ENCODE results near the gene ZNF14.
"Not testable (repeated sequence)": the region's sequence is repeated elsewhere in the genome, so short reads cannot be mapped to it uniquely, and the experiment has no call there.

Gene ZNF14

DNA sequence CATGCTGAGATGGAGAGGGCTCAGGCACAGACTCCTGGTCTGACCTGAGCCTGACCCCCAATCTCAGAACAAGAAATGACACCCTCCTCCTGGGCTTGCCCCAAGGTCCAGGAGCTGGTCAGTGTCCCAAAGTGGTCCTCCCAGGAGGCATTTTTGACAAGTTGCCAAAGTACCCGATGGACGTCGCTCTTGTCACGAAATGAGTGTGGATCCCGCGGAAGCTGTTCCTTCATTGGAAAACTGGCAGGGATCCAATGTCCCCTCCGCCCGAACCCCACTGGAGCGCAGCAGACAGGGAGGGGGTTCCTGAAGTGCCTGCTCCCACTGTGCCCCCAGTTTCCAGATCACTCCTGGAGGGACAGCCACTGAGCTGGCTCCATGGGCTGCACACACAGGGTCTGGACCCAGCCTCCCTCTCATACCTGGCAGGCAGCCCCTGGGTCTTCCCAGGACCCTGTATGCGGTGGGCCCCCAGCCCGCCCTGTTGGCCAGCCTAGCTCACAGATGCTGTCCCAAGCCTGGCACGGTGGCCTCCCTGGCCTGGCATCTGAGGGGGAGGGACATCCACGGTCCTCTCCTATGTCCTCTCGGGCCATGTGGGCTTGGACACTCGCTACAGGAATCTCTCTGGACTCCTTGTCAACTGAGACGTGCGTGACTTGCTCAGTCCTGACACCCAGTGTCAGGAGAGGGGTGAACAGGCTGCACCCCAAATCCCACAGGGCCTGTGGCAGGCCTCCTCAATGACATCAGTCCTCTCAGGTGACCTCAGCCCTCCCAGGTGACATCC, 12.8 kb upstream of the ZNF14 start:
- H3K9me3 ChIP-seq (ENCODE audit: control insufficient read depth, insufficient read depth, low read length): no peaks in the 10 kb centered on the region
- H3K4me1 ChIP-seq (ENCODE audit: control insufficient read depth, low read length): no peaks in the 10 kb centered on the region
- no peaks in the 10 kb centered on the region for H3F3A ChIP-seq (ENCODE audit: control insufficient read depth, insufficient read depth)
- H3K27me3 ChIP-seq (ENCODE audit: control insufficient read depth, low read length): no peaks in the 10 kb centered on the region
- no peak overlapping the region for H3K27ac ChIP-seq (ENCODE audit: low read depth, low read length)
- no peaks in the 10 kb centered on the region for H3K9me2 ChIP-seq (replicated peaks; ENCODE audit: control insufficient read depth, low read length)
- H3K4me3 ChIP-seq (ENCODE audit: low read length): no peak overlapping the region
- H3K79me2 ChIP-seq (ENCODE audit: control insufficient read depth, low read length): no peaks in the 10 kb centered on the region
- no peaks in the 10 kb centered on the region for H4K20me1 ChIP-seq (ENCODE audit: control insufficient read depth, insufficient read depth, low read depth, low read length)
- no peaks in the 10 kb centered on the region for H3K36me3 ChIP-seq (ENCODE audit: control insufficient read depth, low read length)
- H3K4me2 ChIP-seq (ENCODE audit: low read length): no peak overlapping the region
- TF ChIP-seq, protein P1, sequence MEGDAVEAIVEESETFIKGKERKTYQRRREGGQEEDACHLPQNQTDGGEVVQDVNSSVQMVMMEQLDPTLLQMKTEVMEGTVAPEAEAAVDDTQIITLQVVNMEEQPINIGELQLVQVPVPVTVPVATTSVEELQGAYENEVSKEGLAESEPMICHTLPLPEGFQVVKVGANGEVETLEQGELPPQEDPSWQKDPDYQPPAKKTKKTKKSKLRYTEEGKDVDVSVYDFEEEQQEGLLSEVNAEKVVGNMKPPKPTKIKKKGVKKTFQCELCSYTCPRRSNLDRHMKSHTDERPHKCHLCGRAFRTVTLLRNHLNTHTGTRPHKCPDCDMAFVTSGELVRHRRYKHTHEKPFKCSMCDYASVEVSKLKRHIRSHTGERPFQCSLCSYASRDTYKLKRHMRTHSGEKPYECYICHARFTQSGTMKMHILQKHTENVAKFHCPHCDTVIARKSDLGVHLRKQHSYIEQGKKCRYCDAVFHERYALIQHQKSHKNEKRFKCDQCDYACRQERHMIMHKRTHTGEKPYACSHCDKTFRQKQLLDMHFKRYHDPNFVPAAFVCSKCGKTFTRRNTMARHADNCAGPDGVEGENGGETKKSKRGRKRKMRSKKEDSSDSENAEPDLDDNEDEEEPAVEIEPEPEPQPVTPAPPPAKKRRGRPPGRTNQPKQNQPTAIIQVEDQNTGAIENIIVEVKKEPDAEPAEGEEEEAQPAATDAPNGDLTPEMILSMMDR (IDR thresholded peaks at IDR 0.05; ENCODE audit: low read depth, low read length, poor library complexity, severe bottlenecking): no peak
- TF ChIP-seq EZH2phosphoT487 (IDR thresholded peaks at IDR 0.05; ENCODE audit: borderline replicate concordance, low read length): no peak

DNA sequence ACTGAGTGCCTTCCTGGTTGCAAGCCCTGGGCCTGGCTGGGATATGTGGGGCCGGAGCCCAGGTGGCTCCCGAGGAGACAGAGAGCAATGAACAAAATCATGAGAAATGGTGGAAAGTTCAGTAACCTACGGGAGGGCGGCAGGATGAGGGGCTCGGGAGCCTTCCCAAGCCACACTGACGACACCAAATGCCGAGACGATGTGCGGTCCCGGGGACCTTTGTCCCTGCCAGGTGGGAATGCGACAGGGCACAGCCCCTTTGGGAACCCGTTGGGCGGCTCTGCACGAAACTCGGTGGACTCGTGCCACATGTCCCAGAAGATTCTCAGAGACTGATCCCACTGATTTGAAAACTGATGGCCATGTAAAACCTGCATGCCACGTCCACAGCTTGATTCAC, 11.7 kb upstream of the ZNF14 start:
- Histone ChIP-seq H3K79me2 (ENCODE audit: control insufficient read depth, low read length) (no peaks in the 10 kb centered on the region), H3K9me3 (ENCODE audit: control insufficient read depth, insufficient read depth, low read length) (no peaks in the 10 kb centered on the region), H3F3A (ENCODE audit: control insufficient read depth, insufficient read depth) (no peaks in the 10 kb centered on the region), H3K4me1 (ENCODE audit: control insufficient read depth, low read length) (no peaks in the 10 kb centered on the region), H3K4me2 (ENCODE audit: low read length) (no peak overlapping the region), H3K9me2 (replicated peaks; ENCODE audit: control insufficient read depth, low read length) (no peaks in the 10 kb centered on the region), H3K36me3 (ENCODE audit: control insufficient read depth, low read length) (no peaks in the 10 kb centered on the region), H3K27me3 (ENCODE audit: control insufficient read depth, low read length) (no peaks in the 10 kb centered on the region), H3K4me3 (ENCODE audit: low read length) (no peak overlapping the region), H4K20me1 (ENCODE audit: control insufficient read depth, insufficient read depth, low read depth, low read length) (no peaks in the 10 kb centered on the region), H3K27ac (ENCODE audit: low read depth, low read length) (no peak overlapping the region)
- TF ChIP-seq EZH2phosphoT487 (IDR thresholded peaks at IDR 0.05; ENCODE audit: borderline replicate concordance, low read length): no peak
- TF ChIP-seq, protein P1 (IDR thresholded peaks at IDR 0.05; ENCODE audit: low read depth, low read length, poor library complexity, severe bottlenecking): no peak

DNA sequence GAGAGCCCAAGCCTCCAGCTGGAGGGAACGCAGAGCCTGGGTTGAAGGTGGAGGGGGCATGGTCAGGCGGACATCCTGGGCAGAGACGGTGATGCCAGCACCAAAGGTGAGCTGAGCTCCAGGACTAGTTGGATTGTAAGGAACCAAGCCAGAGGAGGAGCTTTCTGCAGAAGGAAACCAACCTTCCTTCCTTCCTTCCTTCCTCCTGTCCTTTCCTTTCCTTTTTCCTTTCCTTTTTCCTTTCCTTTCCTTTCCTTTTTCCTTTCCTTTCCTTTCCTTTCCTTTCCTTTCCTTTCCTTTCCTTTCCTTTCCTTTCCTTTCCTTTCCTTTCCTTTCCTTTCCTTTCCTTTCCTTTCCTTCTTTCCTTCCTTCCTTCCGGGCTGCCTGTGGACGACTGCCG, 11.0 kb upstream of the ZNF14 start:
- not testable (repeated sequence) for H3K9me2 ChIP-seq (replicated peaks; ENCODE audit: control insufficient read depth, low read length); H4K20me1 ChIP-seq (ENCODE audit: control insufficient read depth, insufficient read depth, low read depth, low read length); H3K36me3 ChIP-seq (ENCODE audit: control insufficient read depth, low read length); H3F3A ChIP-seq (ENCODE audit: control insufficient read depth, insufficient read depth); H3K9me3 ChIP-seq (ENCODE audit: control insufficient read depth, insufficient read depth, low read length); H3K4me2 ChIP-seq (ENCODE audit: low read length); H3K4me3 ChIP-seq (ENCODE audit: low read length); H3K27me3 ChIP-seq (ENCODE audit: control insufficient read depth, low read length); H3K4me1 ChIP-seq (ENCODE audit: control insufficient read depth, low read length); H3K79me2 ChIP-seq (ENCODE audit: control insufficient read depth, low read length); H3K27ac ChIP-seq (ENCODE audit: low read depth, low read length)

DNA sequence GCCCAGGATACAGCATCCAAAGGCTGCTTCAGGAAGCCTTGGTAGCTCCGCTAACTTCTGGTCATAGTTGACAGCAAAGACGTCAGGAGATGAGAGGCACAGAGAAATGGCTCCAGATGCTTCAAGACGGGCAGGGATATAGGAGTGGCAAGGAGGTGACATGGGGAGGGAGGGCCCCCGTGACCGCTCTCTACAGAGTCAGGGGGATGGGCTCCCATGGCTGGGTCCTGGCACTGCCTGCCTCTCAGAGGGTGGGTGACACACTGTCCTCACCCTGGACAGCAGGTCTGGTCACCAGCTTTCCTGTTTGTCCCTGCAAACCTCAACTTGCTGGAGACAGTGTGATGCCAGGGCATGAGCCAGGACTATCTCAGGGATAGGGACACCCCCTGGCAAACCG, 10.3 kb upstream of the ZNF14 start:
- no peaks in the 10 kb centered on the region for H3K9me3 ChIP-seq (ENCODE audit: control insufficient read depth, insufficient read depth, low read length)
- H3K27me3 ChIP-seq (ENCODE audit: control insufficient read depth, low read length): no peaks in the 10 kb centered on the region
- H4K20me1 ChIP-seq (ENCODE audit: control insufficient read depth, insufficient read depth, low read depth, low read length): no peaks in the 10 kb centered on the region
- no peak overlapping the region for H3K4me3 ChIP-seq (ENCODE audit: low read length)
- no peak overlapping the region for H3K4me2 ChIP-seq (ENCODE audit: low read length)
- no peaks in the 10 kb centered on the region for H3K36me3 ChIP-seq (ENCODE audit: control insufficient read depth, low read length)
- no peaks in the 10 kb centered on the region for H3F3A ChIP-seq (ENCODE audit: control insufficient read depth, insufficient read depth)
- H3K9me2 ChIP-seq (replicated peaks; ENCODE audit: control insufficient read depth, low read length): no peaks in the 10 kb centered on the region
- no peaks in the 10 kb centered on the region for H3K4me1 ChIP-seq (ENCODE audit: control insufficient read depth, low read length)
- TF ChIP-seq EZH2phosphoT487 (IDR thresholded peaks at IDR 0.05; ENCODE audit: borderline replicate concordance, low read length): no peak
- TF ChIP-seq, protein P1 (IDR thresholded peaks at IDR 0.05; ENCODE audit: low read depth, low read length, poor library complexity, severe bottlenecking): no peak
- no peak overlapping the region for H3K27ac ChIP-seq (ENCODE audit: low read depth, low read length)
- H3K79me2 ChIP-seq (ENCODE audit: control insufficient read depth, low read length): no peaks in the 10 kb centered on the region

All from DOHH2 (cell line).